ENCODE measurements around the gene APOC4.

Gene APOC4

GRCh38 chr19:44993926-44994537 is 52.0 kb downstream of the APOC4 start:
- no peak for TF ChIP-seq EZH2 (optimal IDR thresholded peaks at IDR 0.05; ENCODE audit: low read depth, low read length)
- no peak for TF ChIP-seq EZH2phosphoT487 (IDR thresholded peaks at IDR 0.05; ENCODE audit: low read length)
- no peak for TF ChIP-seq CTCF (IDR thresholded peaks at IDR 0.05; ENCODE audit: low read length)
- H3K27me3 ChIP-seq (replicated peaks; ENCODE audit: insufficient read depth, low read length) = no peaks in the 10 kb centered on the region
- no peak overlapping the region for H3K4me2 ChIP-seq (ENCODE audit: low read depth, low read length)
- peaks cover 5% of the 10 kb centered on the region; the same call in 1 of the 2 replicates for H3K4me1 ChIP-seq (ENCODE audit: low read length)
- no peak overlapping the region for H3K9ac ChIP-seq (ENCODE audit: low read length)
- no peaks in the 10 kb centered on the region for H3K79me2 ChIP-seq (ENCODE audit: low read length)
- no peak overlapping the region for H3K27ac ChIP-seq (ENCODE audit: low read length)
- H2AFZ ChIP-seq (ENCODE audit: low read length) = no peak overlapping the region
- H3F3A ChIP-seq (ENCODE audit: insufficient read depth, low read length) = 0 out of 2 replicates have a peak, but pooled peaks cover under 1% of the 10 kb centered on the region
- no peaks in the 10 kb centered on the region for H3K9me3 ChIP-seq (replicated peaks; ENCODE audit: insufficient read depth, low read length)
- H3K4me3 ChIP-seq (ENCODE audit: low read length) = no peak overlapping the region
- no peaks in the 10 kb centered on the region for H3K9me2 ChIP-seq (replicated peaks; ENCODE audit: insufficient read depth, low read length)
- H4K20me1 ChIP-seq (ENCODE audit: insufficient read depth, low read length) = no peaks in the 10 kb centered on the region
- no peak for DNase-seq
- no peaks in the 10 kb centered on the region for H3K36me3 ChIP-seq (replicated peaks; ENCODE audit: insufficient read depth, low read length)
